GM12878 (cell line): ENCODE results near the gene PDE6C. TPM values are rescaled to one million over a fixed set of nuclear protein-coding genes. Genes with fewer than 3 reads are reported as not detected.

ENCODE experiments used
- ATAC-seq: fragments of 200-7000 bp; cut with Tn5 transposase; 3 replicates; pipeline ENCODE4 v1.9.1; 2020; ENCODE audit warnings: mild to moderate bottlenecking, moderate library complexity
- BruUV-seq: library from RNA; stranded (reverse); fragments of 400-500 nt; replicated peaks from 2 replicates; lab custom pipeline; 2021; lab: Mats Ljungman, UMichigan
- CTCF ChIA-PET: fragments of 300-600 bp; sonication (Branson Sonifier 250); formaldehyde crosslinking; extraction: SDS; loops from one replicate; lab custom pipeline; 2021; ENCODE audit warnings: inconsistent platforms; lab: Yijun Ruan, JAX
- POLR2A ChIA-PET: fragments of 350-600 bp; formaldehyde crosslinking; extraction: SDS; loops from one replicate; lab custom pipeline; 2021; ENCODE audit warnings: inconsistent platforms; lab: Charles Lee
- RAD21 ChIA-PET: fragments of 300-600 bp; sonication (Branson Sonifier 250); formaldehyde crosslinking; loops from one replicate; lab custom pipeline; 2023; ENCODE audit warnings: antibody characterized with exemption; ENCODE audit not compliant: unreplicated experiment; lab: Charles Lee
- SMC1A ChIA-PET: fragments of 300-600 bp; sonication (Branson Sonifier 250); formaldehyde crosslinking; loops from one replicate; lab custom pipeline; 2023; ENCODE audit not compliant: unreplicated experiment, uncharacterized antibody; lab: Charles Lee
- DNase-seq: peaks from one replicate; pipeline ENCODE4 v3.0.0-alpha.2; 2011; ENCODE audit warnings: low read depth, low spot score
- FAIRE-seq: peaks from 3 replicates; lab custom pipeline; 2011; peaks lifted over from hg19 to GRCh38; lab: Jason Lieb, UNC
- H2AFZ ChIP-seq: 2 replicates; pipeline ENCODE4 v1.6.0; 2011; ENCODE audit warnings: low read depth, low read length, control low read depth; ENCODE audit not compliant: control insufficient read depth
- H3K27ac ChIP-seq: 2 replicates; pipeline ENCODE4 v1.5.1; 2011; ENCODE audit warnings: control low read depth; ENCODE audit not compliant: control insufficient read depth, insufficient read depth
- H3K27me3 ChIP-seq, 2 experiments: replicated peaks in 1 of 2; 2 replicates each; pipeline versions ENCODE4 v1.6.0 to v1.6.1; 2011; ENCODE audit warnings: low read length in 1 of 2; ENCODE audit not compliant: control insufficient read depth in 2 of 2, insufficient read depth in 2 of 2
- H3K36me3 ChIP-seq, 2 experiments: 2 replicates each; pipeline ENCODE4 v1.5.1; 2011; ENCODE audit warnings: low read length in 1 of 2; ENCODE audit not compliant: control insufficient read depth in 2 of 2, insufficient read depth in 2 of 2
- H3K4me1 ChIP-seq: 2 replicates; pipeline ENCODE4 v1.6.1; 2011; ENCODE audit warnings: mild to moderate bottlenecking, low read length, moderate library complexity, mixed read lengths; ENCODE audit not compliant: control insufficient read depth, insufficient read depth
- H3K4me2 ChIP-seq: 2 replicates; pipeline ENCODE4 v1.6.0; 2011; ENCODE audit warnings: control low read depth; ENCODE audit not compliant: control insufficient read depth, insufficient read depth
- H3K4me3 ChIP-seq: fragments of 200-600 bp; sonication (generic); 2 replicates; pipeline ENCODE4 v1.5.1; 2016
- H3K79me2 ChIP-seq: 2 replicates; pipeline ENCODE4 v1.6.0; 2011; ENCODE audit warnings: low read length; ENCODE audit not compliant: control insufficient read depth, insufficient read depth
- H3K9ac ChIP-seq: 2 replicates; pipeline ENCODE4 v1.8.0; 2011; ENCODE audit warnings: low read length, control low read depth, mixed read lengths; ENCODE audit not compliant: control insufficient read depth, insufficient read depth
- H3K9me3 ChIP-seq: replicated peaks from 3 replicates; pipeline ENCODE4 v1.5.1; 2011; ENCODE audit warnings: mild to moderate bottlenecking, low read length; ENCODE audit not compliant: control insufficient read depth, insufficient read depth
- H4K20me1 ChIP-seq: 2 replicates; pipeline ENCODE4 v1.6.0; 2011; ENCODE audit not compliant: control insufficient read depth, insufficient read depth
- BACH1 ChIP-seq: fragments of 450-650 bp; IDR thresholded peaks from 2 replicates; pipeline ENCODE4 v1.6.1; 2017; ENCODE audit warnings: mild to moderate bottlenecking, borderline replicate concordance
- BRCA1 ChIP-seq: IDR thresholded peaks from 2 replicates; pipeline ENCODE4 v1.6.1; 2011; ENCODE audit warnings: low read depth, low read length, improper control_type of control experiment
- CBX5 ChIP-seq: sonication (generic); IDR thresholded peaks from 2 replicates; pipeline ENCODE4 v1.6.1; 2016; ENCODE audit warnings: low read depth, moderate library complexity, mild to moderate bottlenecking, inconsistent platforms
- EED ChIP-seq: sonication (generic); IDR thresholded peaks from 2 replicates; pipeline ENCODE4 v1.6.1; 2016; ENCODE audit warnings: antibody characterized with exemption, low read depth
- ESRRA ChIP-seq: IDR thresholded peaks from 2 replicates; pipeline ENCODE4 v1.6.1; 2012; ENCODE audit warnings: mild to moderate bottlenecking, low read length, improper control_type of control experiment
- GATAD2B ChIP-seq: fragments of 450-650 bp; conservative IDR thresholded peaks from 2 replicates; pipeline ENCODE4 v1.6.1; 2017; ENCODE audit warnings: low read depth, mild to moderate bottlenecking, moderate library complexity
- HDAC6 ChIP-seq: fragments of 200-600 bp; sonication (generic); IDR thresholded peaks from one replicate; pipeline ENCODE4 v1.8.0; 2017; ENCODE audit warnings: antibody characterized with exemption; ENCODE audit not compliant: unreplicated experiment
- HDGF ChIP-seq: fragments of 450-650 bp; IDR thresholded peaks from 2 replicates; pipeline ENCODE4 v1.6.1; 2016; ENCODE audit warnings: antibody characterized with exemption
- IKZF1 ChIP-seq: fragments of 450-650 bp; conservative IDR thresholded peaks from 2 replicates; pipeline ENCODE4 v1.6.1; 2017; ENCODE audit warnings: antibody characterized with exemption, mild to moderate bottlenecking
- MEF2B ChIP-seq: fragments of 450-650 bp; IDR thresholded peaks from 2 replicates; pipeline ENCODE4 v1.6.1; 2018; ENCODE audit warnings: mild to moderate bottlenecking, moderate library complexity; ENCODE audit not compliant: partially characterized antibody, poor library complexity, severe bottlenecking
- NRF1 ChIP-seq: conservative IDR thresholded peaks from 2 replicates; pipeline ENCODE4 v1.6.1; 2011; ENCODE audit warnings: mild to moderate bottlenecking, low read depth, low read length, improper control_type of control experiment
- RB1 ChIP-seq: fragments of 450-650 bp; formaldehyde crosslinking; IDR thresholded peaks from 2 replicates; pipeline ENCODE4 v1.6.1; 2017; ENCODE audit warnings: mild to moderate bottlenecking, borderline replicate concordance
- REST ChIP-seq: IDR thresholded peaks from 2 replicates; pipeline ENCODE4 v1.6.1; 2012; ENCODE audit warnings: mild to moderate bottlenecking, low read depth, low read length
- ZSCAN29 ChIP-seq: fragments of 450-650 bp; IDR thresholded peaks from 2 replicates; pipeline ENCODE4 v1.6.1; 2017; ENCODE audit warnings: mild to moderate bottlenecking, moderate library complexity
- WGBS: methylation state at CpG from one replicate; pipeline ENCODE4 v1.1.6; 2016; ENCODE audit warnings: low lambda C conversion rate; ENCODE audit not compliant: insufficient replicate concordance, insufficient coverage; ENCODE audit errors: missing lambda C conversion rate; 5-methylcytosine and 5-hydroxymethylcytosine counted together
- in situ Hi-C: fragments of 300-500 bp; cut with MboI; formaldehyde crosslinking; loops from 9 replicates; pipeline ENCODE4 v1.14.3; 2018; ENCODE audit warnings: mixed read lengths
- intact Hi-C: fragments of 100-400 bp; cut with micrococcal nuclease; formaldehyde crosslinking; loops from one replicate; pipeline ENCODE4 v1.14.2; 2022; ENCODE audit not compliant: unreplicated experiment
- polyA plus RNA-seq, 11 experiments: library from polyadenylated mRNA; depleted of rRNA in 4 of 11; unstranded in 6 of 11; stranded (reverse) in 5 of 11; fragments of >200 nt; fragmentation: Nextera tagmentation in 4 of 11; fragmentation: Illumina TruSeq in 1 of 11; extraction: Ambion mirVana in 4 of 11; extraction: Trizol in 1 of 11; gene quantifications; 1 replicate in 1 of 11; 2 replicates in 10 of 11; pipeline versions ENCODE4 v1.2.1 to v1.2.3, GENCODE V29; 2011 to 2016; ENCODE audit warnings: inconsistent platforms in 2 of 11, missing spikeins in 2 of 11, low read depth in 1 of 11
- total RNA-seq, 4 experiments: library from RNA; depleted of rRNA in 3 of 4; stranded (reverse); fragments of >200 nt in 3 of 4; fragmentation: Illumina TruSeq in 1 of 4; extraction: Trizol in 1 of 4; gene quantifications; 2 replicates each; pipeline versions ENCODE4 v1.2.1 to v1.2.3, GENCODE V29; 2013 to 2021

The PDE6C gene
- total and polyA plus RNA-seq, 10 of the 15 experiments (the other 5 are each of a cell fraction or from before 2014, with no cell fraction given): not detected

GRCh38 chr10:93572606-93573005 is 39.7 kb upstream of the PDE6C start (continued):
- no peak for TF ChIP-seq BACH1
- TF ChIP-seq NRF1: no peak
- no peak for TF ChIP-seq GATAD2B
- TF ChIP-seq, all 136 proteins: peak for 0

GRCh38 chr10:93573051-93573909 is 39.1 kb upstream of the PDE6C start:
- Histone ChIP-seq H3K36me3 (no peaks in the 10 kb centered on the region), H3K79me2 (no peaks in the 10 kb centered on the region), H3K4me2 (no peak overlapping the region), H4K20me1 (no peaks in the 10 kb centered on the region), H3K9me3 (no peaks in the 10 kb centered on the region), H3K27me3 (peaks cover 0 to 3% of the 10 kb centered on the region in 2 experiments; a peak in 3 of 4 replicates), H3K27ac (no peak overlapping the region), H3K9ac (no peak overlapping the region), H3K4me1 (no peaks in the 10 kb centered on the region), H3K4me3 (no peak overlapping the region), H2AFZ (no peak overlapping the region)
- BruUV-seq: no TSS peak
- 18% methylated on average over 10 of the region's 10 CpGs for WGBS
- TF ChIP-seq ESRRA (no peak), RB1 (no peak), ZSCAN29 (no peak), HDAC6 (no peak), BRCA1 (no peak), IKZF1 (no peak), MEF2B (no peak), HDGF (no peak), REST (no peak), CBX5 (no peak), EED (no peak)
- intact Hi-C loops: no loop called here
- RAD21 ChIA-PET: no interaction called here
- SMC1A ChIA-PET: no interaction called here
- no peak; the same call in 2 of the 3 replicates for ATAC-seq
- POLR2A ChIA-PET: no interaction called here
- no peak for DNase-seq
- no peak for FAIRE-seq
- CTCF ChIA-PET: no interaction called here
- in situ Hi-C loops: no loop called here
